Breast epithelium (tissue), 3 donors: ENCODE measurements around the gene CBS.
"Not testable (repeated sequence)": the region's sequence is repeated elsewhere in the genome, so short reads cannot be mapped to it uniquely, and the experiment has no call there.

ENCODE experiments used
- POLR2A ChIP-seq: fragments of 450-650 bp; IDR thresholded peaks from one replicate; pipeline ENCODE4 v1.6.1; 2016; ENCODE audit warnings: antibody characterized with exemption, mild to moderate bottlenecking, moderate library complexity
- POLR2AphosphoS5 ChIP-seq, 3 donors: sonication (generic); formaldehyde crosslinking; IDR thresholded peaks; one replicate each; pipeline ENCODE4 v1.6.1; 2017; ENCODE audit warnings: antibody characterized with exemption in 3 of 3
- TF ChIP-seq, protein P1 (sequence below), 3 donors: fragments of 450-650 bp; IDR thresholded peaks; one replicate each; pipeline ENCODE4 v1.5.1; 2016 to 2017; ENCODE audit warnings: antibody characterized with exemption in 3 of 3, mild to moderate bottlenecking in 3 of 3, moderate library complexity in 3 of 3

- TF ChIP-seq, protein P1, sequence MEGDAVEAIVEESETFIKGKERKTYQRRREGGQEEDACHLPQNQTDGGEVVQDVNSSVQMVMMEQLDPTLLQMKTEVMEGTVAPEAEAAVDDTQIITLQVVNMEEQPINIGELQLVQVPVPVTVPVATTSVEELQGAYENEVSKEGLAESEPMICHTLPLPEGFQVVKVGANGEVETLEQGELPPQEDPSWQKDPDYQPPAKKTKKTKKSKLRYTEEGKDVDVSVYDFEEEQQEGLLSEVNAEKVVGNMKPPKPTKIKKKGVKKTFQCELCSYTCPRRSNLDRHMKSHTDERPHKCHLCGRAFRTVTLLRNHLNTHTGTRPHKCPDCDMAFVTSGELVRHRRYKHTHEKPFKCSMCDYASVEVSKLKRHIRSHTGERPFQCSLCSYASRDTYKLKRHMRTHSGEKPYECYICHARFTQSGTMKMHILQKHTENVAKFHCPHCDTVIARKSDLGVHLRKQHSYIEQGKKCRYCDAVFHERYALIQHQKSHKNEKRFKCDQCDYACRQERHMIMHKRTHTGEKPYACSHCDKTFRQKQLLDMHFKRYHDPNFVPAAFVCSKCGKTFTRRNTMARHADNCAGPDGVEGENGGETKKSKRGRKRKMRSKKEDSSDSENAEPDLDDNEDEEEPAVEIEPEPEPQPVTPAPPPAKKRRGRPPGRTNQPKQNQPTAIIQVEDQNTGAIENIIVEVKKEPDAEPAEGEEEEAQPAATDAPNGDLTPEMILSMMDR (IDR thresholded peaks at IDR 0.05), result not testable (repeated sequence)
- TF ChIP-seq POLR2A; POLR2AphosphoS5 (IDR thresholded peaks at IDR 0.05): not testable (repeated sequence)
Measured at GRCh38 chr21:43066690-43067089, 8.9 kb downstream of the CBS start.
